Right atrium auricular region (tissue), 2 donors: ENCODE results near the gene TMEM120B. TPM values are rescaled to one million over a fixed set of nuclear protein-coding genes. Genes with fewer than 3 reads are reported as not detected.

Experiments
- DNase-seq: peaks from one replicate; pipeline ENCODE4 v3.0.0-alpha.2; 2019; ENCODE audit warnings: low spot score
- H3K27ac ChIP-seq, 2 donors: fragments of 200-600 bp; sonication (generic); 1 replicate in 1 of 2; 2 replicates in 1 of 2; pipeline ENCODE4 v1.5.1; 2016 to 2019
- H3K27me3 ChIP-seq, 2 donors: fragments of 200-600 bp; sonication (generic); one replicate each; pipeline versions ENCODE4 v1.5.1 to v1.6.0; 2017 to 2019
- H3K36me3 ChIP-seq: fragments of 200-600 bp; sonication (generic); one replicate; pipeline ENCODE4 v1.5.1; 2016
- H3K4me1 ChIP-seq, 2 donors: fragments of 200-600 bp; sonication (generic); one replicate each; pipeline versions ENCODE4 v1.5.1 to v1.6.0; 2017 to 2019
- H3K4me3 ChIP-seq, 2 donors: fragments of 200-600 bp; sonication (generic); 1 replicate in 1 of 2; 2 replicates in 1 of 2; pipeline ENCODE4 v1.5.1; 2017 to 2019; ENCODE audit warnings: mild to moderate bottlenecking in 1 of 2, moderate library complexity in 1 of 2
- H3K9me3 ChIP-seq, 2 donors: fragments of 200-600 bp; sonication (generic); one replicate each; pipeline ENCODE4 v1.5.1; 2019
- CTCF ChIP-seq, 2 donors: fragments of 200-600 bp; sonication (generic); IDR thresholded peaks; one replicate each; pipeline ENCODE4 v1.5.1; 2019; ENCODE audit warnings: antibody characterized with exemption in 2 of 2
- total RNA-seq, 2 donors: library from RNA; depleted of rRNA; stranded (reverse); fragments of >200 nt; gene quantifications; one replicate each; pipeline ENCODE4 v1.1.0, GENCODE V29; 2016

The TMEM120B gene
- total RNA-seq, 2 donors from 2014 or later, result 3.3 to 4.7 TPM

- H3K36me3 ChIP-seq, result peaks cover 6% of the 10 kb centered on the region
- H3K4me3 ChIP-seq, result no peak overlapping the region
- DNase-seq, result no peak
- H3K27ac ChIP-seq, result peak overlapping the region; percentile 9 to 68
- H3K9me3 ChIP-seq, result no peaks in the 10 kb centered on the region
- H3K27me3 ChIP-seq, result no peaks in the 10 kb centered on the region
- H3K4me1 ChIP-seq, result peaks cover 0 to 16% of the 10 kb centered on the region in 2 donors
- TF ChIP-seq CTCF (IDR thresholded peaks at IDR 0.05), result no peak
These were observed 69.0 kb downstream of the TMEM120B start for GRCh38 chr12:121781484-121781997.

GRCh38 chr12:121781998-121782979, 69.7 kb downstream of the TMEM120B start:
- H3K4me3 ChIP-seq, result no peak overlapping the region
- H3K27ac ChIP-seq, result peak overlapping the region; percentile 9 to 68

GRCh38 chr12:121783766-121784165, 71.2 kb downstream of the TMEM120B start:
- Histone ChIP-seq H3K9me3 (no peaks in the 10 kb centered on the region), H3K4me1 (peaks cover 0 to 25% of the 10 kb centered on the region in 2 donors), H3K27ac (no peak overlapping the region), H3K36me3 (peaks cover 6% of the 10 kb centered on the region), H3K4me3 (no peak overlapping the region), H3K27me3 (no peaks in the 10 kb centered on the region)
- no peak for DNase-seq
- no peak for TF ChIP-seq CTCF (IDR thresholded peaks at IDR 0.05)

More at GRCh38 chr12:121781998-121782979, 69.7 kb downstream of the TMEM120B start:
- Histone ChIP-seq H3K27me3 (no peaks in the 10 kb centered on the region), H3K4me1 (peaks cover 0 to 21% of the 10 kb centered on the region in 2 donors), H3K9me3 (no peaks in the 10 kb centered on the region), H3K36me3 (peaks cover 6% of the 10 kb centered on the region)
- no peak for DNase-seq
- no peak for TF ChIP-seq CTCF (IDR thresholded peaks at IDR 0.05)

- no peak overlapping the region for H3K4me3 ChIP-seq
- no peak overlapping the region for H3K27ac ChIP-seq
- DNase-seq, result no peak
- no peak for TF ChIP-seq CTCF (IDR thresholded peaks at IDR 0.05)
- no peaks in the 10 kb centered on the region for H3K27me3 ChIP-seq
- peaks cover 0 to 32% of the 10 kb centered on the region in 2 donors for H3K4me1 ChIP-seq
- H3K9me3 ChIP-seq, result no peaks in the 10 kb centered on the region
- H3K36me3 ChIP-seq, result peaks cover 6% of the 10 kb centered on the region
These were observed 71.9 kb downstream of the TMEM120B start for GRCh38 chr12:121784460-121784859.

- no peak for DNase-seq
- TF ChIP-seq CTCF (IDR thresholded peaks at IDR 0.05), result no peak
- H3K36me3 ChIP-seq, result no peaks in the 10 kb centered on the region
- H3K27me3 ChIP-seq, result no peaks in the 10 kb centered on the region
- peak overlapping the region in 1 of 2 donors; percentile 9 for H3K27ac ChIP-seq
- no peaks in the 10 kb centered on the region for H3K9me3 ChIP-seq
- peaks cover 0 to 35% of the 10 kb centered on the region in 2 donors for H3K4me1 ChIP-seq
- H3K4me3 ChIP-seq, result no peak overlapping the region
These were observed 73.9 kb downstream of the TMEM120B start for GRCh38 chr12:121786440-121786825.
